GM10847 (cell line): ENCODE measurements around the gene NXPH2.

Experiments
- POLR2A ChIP-seq: IDR thresholded peaks from 2 replicates; pipeline ENCODE4 v1.6.1; 2011; ENCODE audit not compliant: insufficient read length; ENCODE audit errors: extremely low read depth

NXPH2 gene

GRCh38 chr2:138640921-138641676 is 139.1 kb downstream of the NXPH2 start:
- no peak for TF ChIP-seq POLR2A

- no peak for TF ChIP-seq POLR2A
These were observed 142.5 kb downstream of the NXPH2 start for GRCh38 chr2:138637686-138638085.

- no peak for TF ChIP-seq POLR2A
These were observed 143.1 kb downstream of the NXPH2 start for GRCh38 chr2:138637061-138637460.

GRCh38 chr2:138633049-138633448 is 147.1 kb downstream of the NXPH2 start:
- no peak for TF ChIP-seq POLR2A

GRCh38 chr2:138632066-138632620 is 148.0 kb downstream of the NXPH2 start:
- no peak for TF ChIP-seq POLR2A

- TF ChIP-seq POLR2A: no peak
These were observed 150.0 kb downstream of the NXPH2 start for GRCh38 chr2:138630164-138630563.

- TF ChIP-seq POLR2A: no peak
These were observed 154.0 kb downstream of the NXPH2 start for GRCh38 chr2:138626148-138626547.

GRCh38 chr2:138622613-138623012 is 157.6 kb downstream of the NXPH2 start:
- no peak for TF ChIP-seq POLR2A

- no peak for TF ChIP-seq POLR2A
These were observed 159.1 kb downstream of the NXPH2 start for GRCh38 chr2:138621139-138621538.

GRCh38 chr2:138620431-138620830 is 159.8 kb downstream of the NXPH2 start:
- no peak for TF ChIP-seq POLR2A
